GM12875 (cell line): ENCODE measurements around the gene HLA-DPA1.
A peak's percentile ranks its signal among the peaks of the same experiment; 100 is the strongest.

Experiments used
- H3K4me3 ChIP-seq: one replicate; pipeline ENCODE4 v1.5.1; 2011; ENCODE audit warnings: low read depth, low read length, control low read depth
- TF ChIP-seq, protein P1 (sequence below): IDR thresholded peaks from 2 replicates; pipeline ENCODE4 v1.5.1; 2011; ENCODE audit warnings: low read depth, mild to moderate bottlenecking, control low read depth, inconsistent platforms, low read length, moderate library complexity, borderline replicate concordance; ENCODE audit not compliant: insufficient read depth

Gene HLA-DPA1

DNA sequence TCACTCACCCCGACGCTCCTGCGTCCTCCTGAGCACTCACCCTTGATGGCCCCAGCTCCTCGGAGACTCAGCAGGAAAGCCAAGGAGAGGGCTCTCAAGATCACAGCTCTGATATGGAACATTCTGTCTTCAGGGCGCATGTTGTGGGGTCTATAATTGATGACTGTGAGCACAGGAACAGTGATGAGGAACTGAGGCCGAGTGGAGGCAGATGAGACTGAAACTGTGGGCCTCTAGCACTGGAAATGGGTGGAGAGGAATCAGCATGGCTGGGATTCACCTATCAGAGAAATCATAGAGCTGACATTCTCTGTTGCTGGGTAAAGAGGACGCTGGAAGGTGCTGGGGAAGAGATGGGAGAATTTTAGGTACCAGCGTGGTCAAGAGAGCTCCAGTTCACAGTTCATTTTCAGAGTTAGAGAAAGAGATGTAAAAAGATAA, at the start of gene HLA-DPA1:
Gene HLA-DPA1 (minus strand): TSS at position 219 of the 441 bp plus-strand sequence.
- TF ChIP-seq, protein P1, sequence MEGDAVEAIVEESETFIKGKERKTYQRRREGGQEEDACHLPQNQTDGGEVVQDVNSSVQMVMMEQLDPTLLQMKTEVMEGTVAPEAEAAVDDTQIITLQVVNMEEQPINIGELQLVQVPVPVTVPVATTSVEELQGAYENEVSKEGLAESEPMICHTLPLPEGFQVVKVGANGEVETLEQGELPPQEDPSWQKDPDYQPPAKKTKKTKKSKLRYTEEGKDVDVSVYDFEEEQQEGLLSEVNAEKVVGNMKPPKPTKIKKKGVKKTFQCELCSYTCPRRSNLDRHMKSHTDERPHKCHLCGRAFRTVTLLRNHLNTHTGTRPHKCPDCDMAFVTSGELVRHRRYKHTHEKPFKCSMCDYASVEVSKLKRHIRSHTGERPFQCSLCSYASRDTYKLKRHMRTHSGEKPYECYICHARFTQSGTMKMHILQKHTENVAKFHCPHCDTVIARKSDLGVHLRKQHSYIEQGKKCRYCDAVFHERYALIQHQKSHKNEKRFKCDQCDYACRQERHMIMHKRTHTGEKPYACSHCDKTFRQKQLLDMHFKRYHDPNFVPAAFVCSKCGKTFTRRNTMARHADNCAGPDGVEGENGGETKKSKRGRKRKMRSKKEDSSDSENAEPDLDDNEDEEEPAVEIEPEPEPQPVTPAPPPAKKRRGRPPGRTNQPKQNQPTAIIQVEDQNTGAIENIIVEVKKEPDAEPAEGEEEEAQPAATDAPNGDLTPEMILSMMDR: no peak
- peak within 1 kb of the TSS; percentile 79 for H3K4me3 ChIP-seq

DNA sequence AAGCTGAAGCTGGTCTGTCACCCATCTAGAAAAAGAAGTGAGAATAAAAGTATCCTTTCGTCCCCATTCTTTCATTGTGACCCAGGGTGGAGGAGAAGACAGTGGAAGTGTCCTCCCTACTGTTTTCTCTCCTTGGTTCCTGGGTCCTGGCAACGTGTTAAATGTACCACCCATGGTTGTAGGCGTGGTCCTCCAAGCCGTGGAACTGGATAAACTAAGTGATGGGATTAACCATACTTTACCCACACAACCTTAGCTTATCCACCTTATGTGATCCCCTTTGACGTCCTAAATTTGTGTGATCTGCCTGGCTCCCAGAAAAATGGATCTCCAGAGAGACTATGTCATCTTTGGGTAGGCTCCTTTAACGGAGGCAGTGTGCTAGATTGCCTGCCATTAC, 49.7 kb upstream of the HLA-DPA1 start:
- H3K4me3 ChIP-seq: no peak overlapping the region
- TF ChIP-seq, protein P1: no peak

DNA sequence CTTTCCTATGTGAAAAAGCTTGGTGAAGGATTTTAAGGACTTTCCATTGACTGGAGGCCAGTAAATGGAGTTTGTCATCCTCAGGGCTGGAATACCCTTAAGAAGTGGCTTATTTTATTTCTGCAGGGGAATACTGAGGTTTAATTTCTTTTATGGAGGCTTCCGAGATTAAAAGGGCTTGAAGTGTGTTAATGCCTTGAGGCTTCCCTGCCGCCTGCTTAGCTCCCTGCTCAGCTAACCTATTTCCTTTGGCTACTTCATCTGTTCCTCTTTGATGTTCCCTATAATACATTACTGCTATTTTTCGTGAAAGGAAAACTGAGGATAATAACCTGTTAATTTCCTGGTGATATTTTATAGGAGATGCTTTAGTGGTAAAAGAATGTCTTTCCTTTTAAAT, 46.6 kb upstream of the HLA-DPA1 start:
- TF ChIP-seq, protein P1: no peak
- H3K4me3 ChIP-seq: no peak overlapping the region

DNA sequence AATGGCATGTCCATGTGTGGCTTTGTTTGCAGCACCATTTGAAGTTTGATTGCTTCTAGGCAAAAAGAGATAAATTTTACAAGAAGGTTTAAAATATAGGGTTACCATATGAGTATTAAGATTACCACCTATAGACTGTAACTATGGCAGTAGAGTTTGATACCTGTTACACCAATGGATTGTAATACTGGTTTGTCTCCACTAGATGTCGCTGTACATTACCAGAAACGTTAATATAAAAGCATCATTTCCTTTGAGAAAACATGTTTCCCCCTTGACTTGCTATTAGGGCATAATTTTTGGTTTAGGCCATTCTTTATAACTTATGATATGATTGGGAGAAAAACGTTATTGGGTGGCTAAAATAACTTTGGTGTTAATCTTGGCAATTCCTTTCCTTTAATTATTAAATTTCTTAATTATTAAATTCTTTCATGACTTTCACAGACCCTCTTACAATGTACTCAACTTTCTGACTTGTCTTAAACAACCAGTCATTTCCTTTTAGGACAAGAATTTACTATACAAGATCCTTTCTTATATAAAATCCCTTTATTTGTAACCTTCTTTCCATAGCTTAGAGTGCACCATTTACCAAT, 45.2 kb upstream of the HLA-DPA1 start:
- H3K4me3 ChIP-seq: no peak overlapping the region

DNA sequence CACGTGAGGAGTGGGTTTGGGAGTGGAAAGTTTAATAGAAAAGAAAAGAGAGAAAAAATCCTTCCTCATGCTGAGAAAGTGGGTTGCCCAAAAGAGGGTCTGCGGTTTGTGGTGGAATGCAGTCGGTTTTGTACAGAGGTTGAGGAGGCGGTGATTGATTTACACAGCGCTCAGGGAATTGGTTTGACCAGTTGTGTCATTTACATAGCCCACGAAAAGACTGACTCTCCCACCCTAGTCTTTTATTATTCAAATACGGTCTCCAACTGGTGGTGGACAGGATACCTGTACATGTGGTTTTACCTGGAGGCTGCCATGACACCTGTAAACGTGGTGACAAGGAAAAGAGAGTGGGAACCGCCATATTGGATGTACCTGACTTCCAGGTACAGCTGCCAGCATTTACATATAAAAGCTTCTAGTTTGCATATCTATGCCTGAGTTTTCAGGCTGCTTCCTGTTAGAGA, 44.4 kb upstream of the HLA-DPA1 start:
- TF ChIP-seq, protein P1: no peak
- no peak overlapping the region for H3K4me3 ChIP-seq

More for the DNA sequence above, 45.2 kb upstream of the HLA-DPA1 start:
- TF ChIP-seq, protein P1: peak; percentile 17; the same call in 1 of the 2 replicates

DNA sequence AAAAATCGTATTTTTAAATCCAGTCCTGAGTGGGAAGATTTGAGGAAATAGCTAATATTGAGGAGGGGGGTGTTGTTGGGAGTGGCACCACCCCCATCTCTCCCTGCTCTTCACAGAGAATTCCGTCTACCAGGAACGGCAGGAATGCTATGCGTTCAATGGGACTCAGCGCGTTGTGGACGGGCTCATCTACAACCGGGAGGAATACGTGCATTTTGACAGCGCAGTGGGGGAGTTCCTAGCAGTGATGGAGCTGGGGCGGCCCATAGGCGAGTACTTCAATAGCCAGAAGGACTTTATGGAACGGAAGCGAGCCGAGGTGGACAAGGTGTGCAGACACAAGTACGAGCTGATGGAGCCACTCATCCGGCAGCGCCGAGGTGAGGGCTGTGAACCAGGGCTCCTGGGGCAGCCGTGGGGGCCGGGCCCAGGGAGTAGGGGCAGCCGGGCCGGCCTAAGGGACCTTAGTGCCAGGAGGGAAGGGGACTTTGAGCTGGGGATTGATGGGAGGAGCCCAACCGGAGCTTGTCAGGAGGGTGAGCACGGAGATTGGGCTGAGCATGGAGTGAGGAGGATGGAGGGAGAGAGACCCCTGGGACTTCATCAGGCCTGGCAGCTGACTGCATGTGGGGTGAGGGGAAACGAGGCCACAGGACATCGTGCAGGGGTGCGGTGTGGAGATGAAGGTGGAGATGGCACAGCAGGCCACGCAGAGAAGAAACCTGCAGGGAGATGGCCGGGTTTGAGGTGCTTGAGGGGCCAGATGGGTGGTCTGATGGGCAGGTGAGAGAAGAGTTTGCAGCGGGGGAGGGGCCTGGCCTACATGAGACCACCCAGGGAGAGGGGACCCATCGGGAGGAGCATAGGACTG, 43.6 kb upstream of the HLA-DPA1 start:
- TF ChIP-seq, protein P1: no peak

More for the DNA sequence above, 43.6 kb upstream of the HLA-DPA1 start:
- H3K4me3 ChIP-seq: no peak overlapping the region
